Measurements from ENCODE around the gene BOLA3. TPM values are rescaled to one million over a fixed set of nuclear protein-coding genes. Genes with fewer than 3 reads are reported as not detected.
"Not testable (repeated sequence)": the region's sequence is repeated elsewhere in the genome, so short reads cannot be mapped to it uniquely, and the experiment has no call there.

BOLA3 gene
- total RNA-seq, 4 donors from 2014 or later = 16.4 to 94.2 (median 78.6) TPM

DNA sequence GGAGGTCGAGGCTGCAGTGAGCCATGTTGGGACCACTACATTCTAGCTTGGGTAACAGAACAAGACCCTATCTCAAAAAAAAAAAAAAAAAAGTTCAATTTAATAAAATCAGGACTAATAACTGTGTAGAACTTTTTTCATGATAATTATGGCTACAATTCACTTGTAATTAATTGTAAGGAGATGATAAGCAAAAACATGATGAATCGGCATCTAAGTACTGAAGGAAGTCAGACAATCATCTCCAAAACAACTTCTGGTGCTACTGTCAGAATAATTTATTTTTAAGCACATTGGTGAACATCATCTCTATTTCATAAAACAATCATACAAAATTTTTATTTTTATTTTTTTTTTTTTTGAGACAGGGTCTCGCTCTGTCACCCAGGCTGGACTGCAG lies 41.0 kb upstream of the BOLA3 start:
- H3K36me3 ChIP-seq = no peaks in the 10 kb centered on the region
- TF ChIP-seq, protein P1, sequence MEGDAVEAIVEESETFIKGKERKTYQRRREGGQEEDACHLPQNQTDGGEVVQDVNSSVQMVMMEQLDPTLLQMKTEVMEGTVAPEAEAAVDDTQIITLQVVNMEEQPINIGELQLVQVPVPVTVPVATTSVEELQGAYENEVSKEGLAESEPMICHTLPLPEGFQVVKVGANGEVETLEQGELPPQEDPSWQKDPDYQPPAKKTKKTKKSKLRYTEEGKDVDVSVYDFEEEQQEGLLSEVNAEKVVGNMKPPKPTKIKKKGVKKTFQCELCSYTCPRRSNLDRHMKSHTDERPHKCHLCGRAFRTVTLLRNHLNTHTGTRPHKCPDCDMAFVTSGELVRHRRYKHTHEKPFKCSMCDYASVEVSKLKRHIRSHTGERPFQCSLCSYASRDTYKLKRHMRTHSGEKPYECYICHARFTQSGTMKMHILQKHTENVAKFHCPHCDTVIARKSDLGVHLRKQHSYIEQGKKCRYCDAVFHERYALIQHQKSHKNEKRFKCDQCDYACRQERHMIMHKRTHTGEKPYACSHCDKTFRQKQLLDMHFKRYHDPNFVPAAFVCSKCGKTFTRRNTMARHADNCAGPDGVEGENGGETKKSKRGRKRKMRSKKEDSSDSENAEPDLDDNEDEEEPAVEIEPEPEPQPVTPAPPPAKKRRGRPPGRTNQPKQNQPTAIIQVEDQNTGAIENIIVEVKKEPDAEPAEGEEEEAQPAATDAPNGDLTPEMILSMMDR (IDR thresholded peaks at IDR 0.05) = no peak
- TF ChIP-seq POLR2A (IDR thresholded peaks at IDR 0.05) = no peak
- H3K27ac ChIP-seq = no peak overlapping the region
- H3K4me3 ChIP-seq (replicated peaks in 1 of 3) = no peak overlapping the region
- DNase-seq = no peak
- no peaks in the 10 kb centered on the region for H3K4me1 ChIP-seq
- H3K9me3 ChIP-seq = no peaks in the 10 kb centered on the region
- no peaks in the 10 kb centered on the region for H3K27me3 ChIP-seq
- 92 to 96% methylated on average over 3 of the region's 3 CpGs for WGBS, 2 donors
- intact Hi-C loops (cut with DNase I) = no loop called here

DNA sequence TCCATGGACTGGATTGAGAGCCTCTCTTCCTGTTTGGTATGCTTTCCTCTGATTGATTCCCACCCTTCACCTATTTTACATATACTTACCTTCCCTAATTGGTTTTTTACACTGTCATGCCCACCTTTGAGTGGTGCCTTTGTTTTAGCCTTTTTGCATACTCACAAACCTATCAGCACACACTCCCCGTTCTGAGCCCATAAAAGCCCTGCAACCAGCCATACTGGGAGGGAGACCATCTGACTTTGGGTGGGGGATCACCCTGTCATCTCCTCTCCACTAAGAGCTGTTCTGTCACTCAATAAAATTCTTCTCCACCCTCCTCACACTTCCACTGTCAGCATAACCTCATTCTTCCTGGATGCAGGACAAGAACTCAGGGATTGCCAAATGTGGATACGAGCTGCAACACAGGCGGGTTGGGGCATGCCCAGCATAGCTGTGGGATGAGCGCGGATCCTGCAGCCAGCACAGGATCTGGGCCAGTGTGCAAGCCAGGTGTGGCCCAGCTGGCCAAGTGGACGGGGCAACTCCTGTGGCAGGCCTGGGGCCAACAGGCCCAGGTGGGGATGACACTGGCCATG lies 40.4 kb upstream of the BOLA3 start:
- no peak overlapping the region for H3K27ac ChIP-seq
- intact Hi-C loops (cut with DNase I) = no loop called here
- no peak for DNase-seq

DNA sequence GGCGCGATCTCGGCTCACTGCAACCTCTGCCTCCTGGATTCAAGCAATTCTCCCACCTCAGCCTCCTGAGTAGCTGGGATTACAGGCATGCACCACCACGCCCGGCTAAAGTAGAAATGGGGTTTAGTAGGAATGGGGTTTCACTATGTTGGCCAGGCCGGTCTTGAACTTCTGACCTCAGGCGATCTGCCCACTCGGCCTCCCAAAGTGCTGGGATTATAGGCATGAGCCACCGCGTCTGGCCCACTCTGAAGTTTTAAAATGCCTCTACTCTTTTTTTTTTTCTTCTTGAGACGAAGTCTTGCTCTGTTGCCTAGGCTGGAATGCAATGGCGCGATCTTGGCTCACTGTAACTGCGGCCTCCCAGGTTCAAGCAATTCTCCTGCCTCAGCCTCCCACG lies 39.0 kb upstream of the BOLA3 start:
- H3K27me3 ChIP-seq; DNase-seq; intact Hi-C loops (cut with DNase I); H3K4me3 ChIP-seq (replicated peaks in 1 of 3); H3K4me1 ChIP-seq; H3K36me3 ChIP-seq; H3K9me3 ChIP-seq; H3K27ac ChIP-seq: not testable (repeated sequence)
- WGBS, 2 donors = 93 to 94% methylated on average over 14 to 15 of the region's 15 CpGs

More for the DNA sequence above, 40.4 kb upstream of the BOLA3 start:
- Histone ChIP-seq H3K4me1 (no peaks in the 10 kb centered on the region), H3K4me3 (replicated peaks in 1 of 3) (no peak overlapping the region), H3K9me3 (no peaks in the 10 kb centered on the region), H3K27me3 (no peaks in the 10 kb centered on the region), H3K36me3 (no peaks in the 10 kb centered on the region)
- TF ChIP-seq POLR2A (IDR thresholded peaks at IDR 0.05) = no peak
- TF ChIP-seq, protein P1 (IDR thresholded peaks at IDR 0.05) = no peak
- WGBS, 2 donors = 93 to 98% methylated on average over 3 to 6 of the region's 6 CpGs

DNA sequence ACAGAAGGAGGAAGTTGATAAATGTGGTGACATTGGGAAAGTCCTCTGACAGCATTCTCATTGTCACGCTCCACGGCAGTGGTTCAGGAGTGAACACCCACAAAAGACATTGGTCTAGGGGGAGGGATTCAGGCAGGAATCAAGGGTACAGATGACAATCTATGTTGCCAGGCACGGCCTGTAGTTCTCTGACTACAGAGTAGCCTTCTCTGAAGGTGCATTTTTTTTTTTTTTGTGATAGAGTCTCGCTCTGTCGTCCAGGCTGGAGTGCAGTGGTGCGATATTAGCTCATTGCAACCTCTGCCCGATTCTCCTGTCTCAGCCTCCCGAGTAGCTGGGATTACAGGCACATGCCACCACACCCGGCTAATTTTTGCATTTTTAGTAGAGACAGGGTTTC lies 38.3 kb upstream of the BOLA3 start:
- H3K27ac ChIP-seq = no peak overlapping the region
- no peak for DNase-seq
- H3K36me3 ChIP-seq = no peaks in the 10 kb centered on the region
- no peaks in the 10 kb centered on the region for H3K27me3 ChIP-seq
- intact Hi-C loops (cut with DNase I) = no loop called here
- no peak overlapping the region for H3K4me3 ChIP-seq (replicated peaks in 1 of 3)
- no peaks in the 10 kb centered on the region for H3K9me3 ChIP-seq
- H3K4me1 ChIP-seq = no peaks in the 10 kb centered on the region
- WGBS, 2 donors = 86 to 88% methylated on average over 9 of the region's 9 CpGs
- TF ChIP-seq POLR2A (IDR thresholded peaks at IDR 0.05) = no peak
- TF ChIP-seq, protein P1 (IDR thresholded peaks at IDR 0.05) = no peak

DNA sequence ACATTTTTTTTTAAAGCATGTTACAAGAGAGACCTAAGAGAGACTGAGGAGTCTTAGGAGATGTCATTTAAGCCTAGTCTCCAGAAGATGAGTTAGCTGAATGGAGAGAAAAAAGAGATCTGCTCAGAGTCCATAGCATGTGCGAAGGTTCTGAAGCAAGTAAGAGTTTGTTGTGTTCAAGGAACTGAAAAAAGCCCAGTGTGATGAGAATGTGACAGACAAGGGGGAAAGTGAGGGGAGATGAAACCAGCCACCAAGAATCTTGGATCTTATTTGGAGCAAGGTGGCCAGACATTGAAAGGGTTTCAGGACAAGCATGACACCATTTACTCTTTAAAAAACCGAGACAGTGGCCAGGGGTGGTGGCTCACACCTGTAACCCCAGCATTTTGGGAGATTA lies 36.2 kb upstream of the BOLA3 start:
- H3K4me3 ChIP-seq (replicated peaks in 1 of 3) = no peak overlapping the region
- WGBS, 2 donors = 83 to 89% methylated on average over 2 of the region's 2 CpGs
- H3K27ac ChIP-seq = no peak overlapping the region
- intact Hi-C loops (cut with DNase I) = no loop called here
- H3K9me3 ChIP-seq = no peaks in the 10 kb centered on the region
- no peak for DNase-seq
- H3K4me1 ChIP-seq = no peaks in the 10 kb centered on the region
- no peaks in the 10 kb centered on the region for H3K27me3 ChIP-seq
- TF ChIP-seq, protein P1 (IDR thresholded peaks at IDR 0.05) = no peak
- TF ChIP-seq POLR2A (IDR thresholded peaks at IDR 0.05) = no peak
- H3K36me3 ChIP-seq = no peaks in the 10 kb centered on the region

DNA sequence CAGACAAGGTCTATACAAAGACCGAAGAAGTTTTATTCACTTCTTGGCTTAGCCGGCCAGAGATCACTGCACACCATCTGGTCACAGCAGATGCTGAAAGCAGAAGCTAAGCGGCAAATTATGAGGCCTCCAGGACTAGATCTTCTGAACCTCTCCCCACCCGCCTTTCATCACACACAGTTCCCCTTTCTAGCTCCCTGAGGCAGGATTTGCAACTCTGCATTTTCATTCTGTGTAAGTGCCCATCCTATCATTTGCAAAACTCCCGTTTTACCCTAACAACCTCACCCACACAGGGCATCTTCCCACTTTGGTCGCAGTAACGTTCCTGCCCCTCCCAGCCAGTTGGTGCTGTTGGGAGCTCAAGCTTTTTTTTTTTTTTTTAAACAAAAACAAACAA lies 34.0 kb upstream of the BOLA3 start:
- Histone ChIP-seq H3K4me1 (peaks cover 10% of the 10 kb centered on the region in 2 donors), H3K27ac (no peak overlapping the region), H3K9me3 (no peaks in the 10 kb centered on the region), H3K4me3 (replicated peaks in 1 of 3) (no peak overlapping the region), H3K27me3 (no peaks in the 10 kb centered on the region), H3K36me3 (no peaks in the 10 kb centered on the region)
- TF ChIP-seq, protein P1 (IDR thresholded peaks at IDR 0.05) = no peak
- TF ChIP-seq POLR2A (IDR thresholded peaks at IDR 0.05) = no peak
- 58 to 60% methylated on average over 7 of the region's 7 CpGs for WGBS, 2 donors
- DNase-seq = no peak
- intact Hi-C loops (cut with DNase I) = no loop called here

Measured in thyroid gland (tissue), 4 donors.